ENCODE results near the gene KCNIP4. TPM values are rescaled to one million over a fixed set of nuclear protein-coding genes. Genes with fewer than 3 reads are reported as not detected.

Gene KCNIP4
- total and polyA plus RNA-seq, 9 of the 15 experiments (the other 6 are each of a cell fraction or from before 2014, with no cell fraction given) = 0.25 to 0.41 TPM; not detected in 7

GRCh38 chr4:21726255-21726815, 222.2 kb downstream of the KCNIP4 start (continued):
- TF ChIP-seq ZBTB40 (IDR thresholded peaks at IDR 0.05) = no peak
- no peak for TF ChIP-seq ZBTB40 (CRISPR knock-in tag; IDR thresholded peaks at IDR 0.05)
